H1 (cell line): ENCODE measurements around the gene CSNK2A3. TPM values are rescaled to one million over a fixed set of nuclear protein-coding genes. Genes with fewer than 3 reads are reported as not detected.

Source experiments
- CTCF ChIA-PET: fragments of 300-600 bp; sonication (Branson Sonifier 250); formaldehyde crosslinking; loops from one replicate; lab custom pipeline; 2021; ENCODE audit not compliant: partially characterized antibody; lab: Charles Lee
- POLR2A ChIA-PET: fragments of 300-600 bp; sonication (Branson Sonifier 250); formaldehyde crosslinking; loops from one replicate; lab custom pipeline; 2021; ENCODE audit warnings: inconsistent platforms; ENCODE audit not compliant: partially characterized antibody; lab: Charles Lee
- DNase-seq, 2 experiments: peaks; one replicate each; pipeline versions ENCODE4 v3.0.0 to v3.0.0-alpha.2; 2010 to 2022; ENCODE audit warnings: low spot score in 2 of 2, low read depth in 1 of 2, mixed read lengths in 1 of 2
- FAIRE-seq: peaks from 2 replicates; lab custom pipeline; 2011; peaks lifted over from hg19 to GRCh38; lab: Jason Lieb, UNC
- H2AFZ ChIP-seq: 2 replicates; pipeline ENCODE4 v1.8.1; 2012; ENCODE audit warnings: low read length, inconsistent platforms
- H2AK5ac ChIP-seq: 2 replicates; pipeline ENCODE4 v1.6.1; 2013; ENCODE audit warnings: low read depth, low read length
- H2BK120ac ChIP-seq: replicated peaks from 2 replicates; pipeline ENCODE3; 2013; ENCODE audit warnings: low read depth, low read length, inconsistent platforms
- H2BK12ac ChIP-seq: 2 replicates; pipeline ENCODE4 v1.6.1; 2013; ENCODE audit warnings: low read depth, low read length
- H2BK15ac ChIP-seq: 2 replicates; pipeline ENCODE4 v1.6.1; 2013; ENCODE audit warnings: low read length
- H2BK20ac ChIP-seq: 2 replicates; pipeline ENCODE4 v1.6.1; 2013; ENCODE audit warnings: low read length
- H2BK5ac ChIP-seq: 2 replicates; pipeline ENCODE4 v1.6.1; 2013; ENCODE audit warnings: low read depth, low read length
- H3K14ac ChIP-seq: 2 replicates; pipeline ENCODE4 v1.6.1; 2013; ENCODE audit warnings: inconsistent platforms; ENCODE audit not compliant: insufficient read length
- H3K18ac ChIP-seq: 2 replicates; pipeline ENCODE4 v1.6.1; 2013; ENCODE audit warnings: low read length; ENCODE audit errors: extremely low read depth
- H3K23ac ChIP-seq: 2 replicates; pipeline ENCODE4 v1.6.1; 2013; ENCODE audit warnings: inconsistent platforms; ENCODE audit not compliant: insufficient read length
- H3K23me2 ChIP-seq: 2 replicates; pipeline ENCODE4 v1.6.1; 2013; ENCODE audit warnings: low read depth, low read length
- H3K27ac ChIP-seq: 2 replicates; pipeline ENCODE4 v1.6.1; 2011; ENCODE audit warnings: low read depth, low read length, inconsistent platforms
- H3K27me3 ChIP-seq, 4 experiments: replicated peaks in 1 of 4; 1 replicate in 1 of 4; 2 replicates in 3 of 4; pipeline versions ENCODE4 v1.6.1 to v1.8.1; 2011 to 2013; ENCODE audit warnings: low read length in 3 of 4, mild to moderate bottlenecking in 3 of 4, inconsistent platforms in 2 of 4, mixed read lengths in 2 of 4, moderate library complexity in 1 of 4; ENCODE audit not compliant: control insufficient read depth in 3 of 4, insufficient read depth in 3 of 4; ENCODE audit errors: extremely low read depth in 1 of 4
- H3K36me3 ChIP-seq, 4 experiments: 2 replicates each; pipeline versions ENCODE4 v1.6.1 to v1.8.1; 2011 to 2013; ENCODE audit warnings: mild to moderate bottlenecking in 4 of 4, low read length in 3 of 4, moderate library complexity in 2 of 4, control low read depth in 1 of 4, inconsistent platforms in 1 of 4; ENCODE audit not compliant: insufficient read depth in 4 of 4, control insufficient read depth in 2 of 4
- H3K4ac ChIP-seq: replicated peaks from 2 replicates; pipeline ENCODE3; 2013; ENCODE audit warnings: low read length, low read depth, mixed read lengths, inconsistent platforms; ENCODE audit not compliant: insufficient read length
- H3K4me1 ChIP-seq, 4 experiments: replicated peaks in 1 of 4; 1 replicate in 1 of 4; 2 replicates in 3 of 4; pipeline versions ENCODE4 v1.6.1 to v1.8.1; 2011 to 2013; ENCODE audit warnings: low read length in 3 of 4, inconsistent platforms in 2 of 4, mixed read lengths in 1 of 4; ENCODE audit not compliant: insufficient read depth in 4 of 4, control insufficient read depth in 3 of 4
- H3K4me2 ChIP-seq, 2 experiments: 2 replicates each; pipeline versions ENCODE4 v1.6.1 to v1.8.1; 2011 to 2013; ENCODE audit warnings: low read depth in 2 of 2, low read length in 2 of 2, control low read depth in 1 of 2, inconsistent platforms in 1 of 2, mild to moderate bottlenecking in 1 of 2; ENCODE audit not compliant: insufficient read depth in 1 of 2
- H3K4me3 ChIP-seq, 4 experiments: fragments of 200-600, 300-600 bp in 1 of 4; sonication (generic), shearing (Covaris generic), sonication (Bioruptor Twin) in 1 of 4; 2 replicates each; pipeline versions ENCODE4 v1.5.1 to v1.8.1; 2011 to 2016; ENCODE audit warnings: low read length in 4 of 4, low read depth in 3 of 4, control low read depth in 2 of 4, inconsistent platforms in 2 of 4, mild to moderate bottlenecking in 2 of 4, mixed read lengths in 1 of 4, moderate library complexity in 1 of 4; ENCODE audit not compliant: insufficient read depth in 2 of 4; ENCODE audit errors: extremely low read depth in 1 of 4
- H3K56ac ChIP-seq: replicated peaks from 2 replicates; pipeline ENCODE3; 2013; ENCODE audit warnings: low read depth, mild to moderate bottlenecking, mixed read lengths, low read length, inconsistent platforms; ENCODE audit not compliant: insufficient read length
- H3K79me1 ChIP-seq: 2 replicates; pipeline ENCODE4 v1.6.1; 2013; ENCODE audit warnings: low read depth, low read length, control low read depth
- H3K79me2 ChIP-seq, 2 experiments: 2 replicates each; pipeline versions ENCODE4 v1.6.1 to v1.8.1; 2012 to 2013; ENCODE audit warnings: low read length in 2 of 2, mild to moderate bottlenecking in 2 of 2, inconsistent platforms in 1 of 2; ENCODE audit not compliant: insufficient read depth in 2 of 2, control insufficient read depth in 1 of 2
- H3K9ac ChIP-seq, 4 experiments: replicated peaks in 1 of 4; 1 replicate in 1 of 4; 2 replicates in 3 of 4; pipeline versions ENCODE4 v1.6.1 to v1.8.1; 2011 to 2013; ENCODE audit warnings: low read depth in 3 of 4, low read length in 3 of 4, control low read depth in 2 of 4, mild to moderate bottlenecking in 2 of 4, moderate library complexity in 2 of 4, inconsistent platforms in 1 of 4; ENCODE audit errors: extremely low read depth in 1 of 4
- H3K9me3 ChIP-seq, 2 experiments: 2 replicates each; pipeline versions ENCODE4 v1.6.1 to v1.8.1; 2012 to 2013; ENCODE audit warnings: mild to moderate bottlenecking in 2 of 2, moderate library complexity in 2 of 2, control low read depth in 1 of 2, inconsistent platforms in 1 of 2, low read depth in 1 of 2, low read length in 1 of 2, mixed read lengths in 1 of 2; ENCODE audit not compliant: insufficient read depth in 2 of 2
- H4K20me1 ChIP-seq, 2 experiments: replicated peaks in 1 of 2; 2 replicates each; pipeline versions ENCODE3 to v1.8.1; 2011 to 2013; ENCODE audit warnings: inconsistent platforms in 2 of 2, low read length in 2 of 2, mild to moderate bottlenecking in 1 of 2; ENCODE audit not compliant: insufficient read depth in 2 of 2, control insufficient read depth in 1 of 2
- H4K5ac ChIP-seq: 2 replicates; pipeline ENCODE4 v1.6.1; 2013; ENCODE audit warnings: low read length, low read depth, mixed read lengths, inconsistent platforms; ENCODE audit not compliant: insufficient read length
- H4K8ac ChIP-seq: 2 replicates; pipeline ENCODE4 v1.8.0; 2013; ENCODE audit warnings: mild to moderate bottlenecking, moderate library complexity, low read length, inconsistent platforms; ENCODE audit not compliant: insufficient read depth; ENCODE audit errors: extremely low read depth
- H4K91ac ChIP-seq: replicated peaks from 2 replicates; pipeline ENCODE3; 2013; ENCODE audit warnings: low read length, mixed read lengths, inconsistent platforms; ENCODE audit not compliant: insufficient read length
- GABPA ChIP-seq: IDR thresholded peaks from 2 replicates; pipeline ENCODE4 v1.6.1; 2011; ENCODE audit warnings: mild to moderate bottlenecking, low read length, moderate library complexity, borderline replicate concordance; ENCODE audit not compliant: insufficient read depth
- MAFK ChIP-seq: IDR thresholded peaks from 2 replicates; pipeline ENCODE4 v1.6.1; 2012; ENCODE audit warnings: low read depth, mild to moderate bottlenecking, improper control_type of control experiment, low read length
- SIN3A ChIP-seq, 2 experiments: IDR thresholded peaks in 1 of 2; conservative IDR thresholded peaks in 1 of 2; 2 replicates each; pipeline ENCODE4 v1.6.1; 2011 to 2012; ENCODE audit warnings: low read length in 2 of 2, improper control_type of control experiment in 1 of 2, low read depth in 1 of 2, mild to moderate bottlenecking in 1 of 2
- SIRT6 ChIP-seq: IDR thresholded peaks from one replicate; pipeline ENCODE4 v1.7.1; 2012; ENCODE audit warnings: low read length, inconsistent platforms
- TBP ChIP-seq: IDR thresholded peaks from 2 replicates; pipeline ENCODE4 v1.6.1; 2011; ENCODE audit warnings: low read depth, low read length, improper control_type of control experiment
- WGBS, 2 experiments: shearing (Covaris generic) in 1 of 2; methylation state at CpG; one replicate each; pipeline versions ENCODE4 v1.1.6 to v1.1.7; 2013 to 2015; ENCODE audit warnings: low lambda C conversion rate in 2 of 2, mixed read lengths in 2 of 2, inconsistent platforms in 1 of 2, low coverage in 1 of 2, missing lambda C conversion rate in 1 of 2; ENCODE audit not compliant: insufficient replicate concordance in 2 of 2, insufficient coverage in 1 of 2, insufficient read length in 1 of 2; ENCODE audit errors: extremely low coverage in 1 of 2, missing lambda C conversion rate in 1 of 2; 5-methylcytosine and 5-hydroxymethylcytosine counted together
- polyA plus RNA-seq, 7 experiments: library from polyadenylated mRNA; depleted of rRNA in 3 of 7; stranded (reverse) in 5 of 7; unstranded in 2 of 7; fragments of >200 nt in 5 of 7; fragments of 200-250 nt in 2 of 7; gene quantifications; 1 replicate in 5 of 7; 2 replicates in 1 of 7; 4 replicates in 1 of 7; pipeline versions ENCODE4 v1.2.1 to v1.2.3, GENCODE V29; 2011 to 2013; ENCODE audit warnings: missing spikeins in 2 of 7, mixed read lengths in 2 of 7
- total RNA-seq: library from RNA; stranded (reverse); fragmentation: NEBNext Ultra II Directional; extraction: Animal tissue kit (Norgen Biotek cat#: 25700); gene quantifications from 2 replicates; pipeline ENCODE4 v1.2.1, GENCODE V29; 2021

The CSNK2A3 gene
- total and polyA plus RNA-seq, 2 of the 8 experiments (the other 6 are each of a cell fraction or from before 2014, with no cell fraction given): 0.69 to 1.0 TPM

DNA sequence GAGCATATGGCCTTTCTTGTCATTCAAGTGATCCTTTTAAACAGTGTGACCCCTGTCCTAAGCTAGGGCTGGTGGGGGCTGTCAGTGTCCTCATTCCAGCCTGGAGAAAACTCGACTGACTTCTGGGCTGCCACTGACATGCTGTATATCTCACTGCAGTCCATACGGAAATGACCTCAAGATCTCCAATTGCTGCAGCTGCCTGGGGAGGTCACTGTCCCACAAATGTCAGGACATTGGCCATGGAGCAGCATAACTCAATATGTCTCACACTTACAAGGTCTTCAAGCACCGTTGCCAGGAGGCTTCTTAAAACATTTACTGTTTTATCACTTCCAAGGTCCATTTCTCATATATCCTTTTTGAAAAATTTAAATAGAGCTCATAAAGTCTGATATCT is 27.8 kb upstream of the CSNK2A3 start:
- no peaks in the 10 kb centered on the region for H3K4me1 ChIP-seq
- no peak overlapping the region for H2BK5ac ChIP-seq
- no peak overlapping the region for H3K56ac ChIP-seq
- H4K91ac ChIP-seq: no peak overlapping the region
- H3K79me1 ChIP-seq: no peaks in the 10 kb centered on the region
- CTCF ChIA-PET: interaction anchor here (1.2 kb wide), 1 partner anchor 14 kb away, joined by 3 read pairs; no protein-coding TSS in a partner anchor
- H4K5ac ChIP-seq: no peak overlapping the region
- H3K36me3 ChIP-seq: no peaks in the 10 kb centered on the region
- H2BK15ac ChIP-seq: no peak overlapping the region
- no peak overlapping the region for H3K27ac ChIP-seq
- no peak overlapping the region for H2AFZ ChIP-seq
- no peak overlapping the region for H3K18ac ChIP-seq
- H3K9ac ChIP-seq: no peak overlapping the region
- WGBS, 2 experiments: 94% methylated on average over 3 of the region's 3 CpGs; no CpG with 5 or more reads in 1 of the 2 experiments
- H3K27me3 ChIP-seq: no peaks in the 10 kb centered on the region
- no peak overlapping the region for H3K4me3 ChIP-seq
- no peaks in the 10 kb centered on the region for H3K9me3 ChIP-seq
- no peak overlapping the region for H2AK5ac ChIP-seq
- no peak overlapping the region for H2BK12ac ChIP-seq
- no peak overlapping the region for H2BK120ac ChIP-seq
- no peak overlapping the region for H3K4ac ChIP-seq
- H3K23me2 ChIP-seq: no peaks in the 10 kb centered on the region
- DNase-seq (no peak), FAIRE-seq (no peak)
- H3K23ac ChIP-seq: no peak overlapping the region
- no peak overlapping the region for H3K14ac ChIP-seq
- H3K4me2 ChIP-seq: no peak overlapping the region
- H4K8ac ChIP-seq: no peak overlapping the region
- peaks cover 0 to 3% of the 10 kb centered on the region in 2 experiments for H4K20me1 ChIP-seq
- no peaks in the 10 kb centered on the region for H3K79me2 ChIP-seq
- no peak overlapping the region for H2BK20ac ChIP-seq
- POLR2A ChIA-PET: no interaction called here
- TF ChIP-seq SIN3A (conservative IDR thresholded peaks at IDR 0.05 in 1 of 2, IDR thresholded peaks at IDR 0.05 in 1 of 2; ENCODE audit: low read depth in 1 of 2, low read length in 2 of 2) (no peak), GABPA (no peak), SIRT6 (no peak), TBP (no peak), MAFK (no peak)
